GM12865 (cell line): ENCODE results near the gene NLRC4.
"Not testable (repeated sequence)": the region's sequence is repeated elsewhere in the genome, so short reads cannot be mapped to it uniquely, and the experiment has no call there.

Experiments
- DNase-seq: peaks from one replicate; pipeline ENCODE4 v3.0.0; 2010; ENCODE audit warnings: low read depth
- H3K4me3 ChIP-seq: 2 replicates; pipeline ENCODE4 v1.5.1; 2011; ENCODE audit warnings: mild to moderate bottlenecking, low read depth, low read length, control low read depth
- TF ChIP-seq, protein P1 (sequence below): IDR thresholded peaks from 2 replicates; pipeline ENCODE4 v1.5.1; 2011; ENCODE audit warnings: low read length, control low read depth, low read depth, inconsistent platforms; ENCODE audit not compliant: insufficient read depth; ENCODE audit errors: missing control alignments

NLRC4 gene

DNA sequence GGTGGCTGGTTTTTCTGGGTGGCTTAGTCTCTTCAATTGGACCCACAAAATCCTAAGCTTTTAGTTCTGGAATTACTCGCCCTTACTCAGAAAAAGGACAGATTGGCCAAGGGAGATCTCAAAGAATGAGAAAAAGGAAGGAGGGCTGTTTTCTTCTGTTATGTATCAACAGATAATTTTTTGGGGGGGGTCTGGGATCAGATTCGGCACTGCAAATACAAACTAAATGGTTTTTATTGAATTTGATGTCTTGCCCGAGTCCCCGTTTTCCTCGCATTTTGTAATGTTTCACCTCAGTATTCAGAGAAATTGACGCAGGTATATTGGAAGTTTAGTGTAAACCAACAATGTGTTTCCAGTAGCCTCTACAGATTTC is 13.8 kb upstream of the NLRC4 start:
- H3K4me3 ChIP-seq: peak overlapping the region; percentile 90
- TF ChIP-seq, protein P1, sequence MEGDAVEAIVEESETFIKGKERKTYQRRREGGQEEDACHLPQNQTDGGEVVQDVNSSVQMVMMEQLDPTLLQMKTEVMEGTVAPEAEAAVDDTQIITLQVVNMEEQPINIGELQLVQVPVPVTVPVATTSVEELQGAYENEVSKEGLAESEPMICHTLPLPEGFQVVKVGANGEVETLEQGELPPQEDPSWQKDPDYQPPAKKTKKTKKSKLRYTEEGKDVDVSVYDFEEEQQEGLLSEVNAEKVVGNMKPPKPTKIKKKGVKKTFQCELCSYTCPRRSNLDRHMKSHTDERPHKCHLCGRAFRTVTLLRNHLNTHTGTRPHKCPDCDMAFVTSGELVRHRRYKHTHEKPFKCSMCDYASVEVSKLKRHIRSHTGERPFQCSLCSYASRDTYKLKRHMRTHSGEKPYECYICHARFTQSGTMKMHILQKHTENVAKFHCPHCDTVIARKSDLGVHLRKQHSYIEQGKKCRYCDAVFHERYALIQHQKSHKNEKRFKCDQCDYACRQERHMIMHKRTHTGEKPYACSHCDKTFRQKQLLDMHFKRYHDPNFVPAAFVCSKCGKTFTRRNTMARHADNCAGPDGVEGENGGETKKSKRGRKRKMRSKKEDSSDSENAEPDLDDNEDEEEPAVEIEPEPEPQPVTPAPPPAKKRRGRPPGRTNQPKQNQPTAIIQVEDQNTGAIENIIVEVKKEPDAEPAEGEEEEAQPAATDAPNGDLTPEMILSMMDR: no peak
- DNase-seq: no peak

DNA sequence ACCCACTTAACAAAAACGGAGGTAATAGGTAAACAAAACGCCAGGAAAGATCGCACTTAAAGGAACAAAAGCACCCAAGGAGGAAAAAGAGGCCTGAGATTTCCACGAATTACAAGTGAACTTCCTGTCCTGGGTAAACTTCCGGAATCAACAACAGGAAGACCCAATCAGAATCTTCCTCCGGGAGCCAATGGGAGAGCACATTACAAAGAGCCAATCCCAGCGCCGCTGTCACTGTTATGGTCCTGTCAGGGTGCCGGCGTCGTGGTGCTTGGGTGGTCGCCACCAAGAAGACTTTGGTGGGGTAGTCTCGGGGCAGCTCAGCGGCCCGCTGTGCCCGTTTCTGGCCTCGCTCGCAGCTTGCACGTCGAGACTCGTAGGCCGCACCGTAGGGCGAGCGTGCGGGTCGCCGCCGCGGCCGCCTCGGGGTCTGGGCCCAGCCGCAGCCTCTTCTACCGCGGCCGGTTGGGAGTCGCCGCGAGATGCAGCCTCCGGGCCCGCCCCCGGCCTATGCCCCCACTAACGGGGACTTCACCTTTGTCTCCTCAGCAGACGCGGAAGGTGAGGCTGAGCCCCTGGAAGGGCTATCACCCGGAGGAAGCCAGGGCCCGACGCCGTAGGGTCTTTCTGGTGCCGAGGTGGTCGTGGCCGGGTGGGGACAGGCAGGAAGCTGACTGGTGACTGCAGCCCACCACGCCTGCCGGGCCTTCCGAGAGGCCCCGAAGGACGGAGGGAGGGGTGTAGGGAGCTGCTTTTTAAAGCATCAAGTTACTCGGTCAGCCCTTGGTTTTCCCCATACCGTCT is 13.2 kb upstream of the NLRC4 start, which contains the start of gene YIPF4:
TSS of gene YIPF4 (plus strand) at position 231 of the 804 bp plus-strand sequence. CDS start at position 483, 252 bp downstream.
- peak; percentile 94 for DNase-seq
- H3K4me3 ChIP-seq: peak within 1 kb of the TSS; percentile 90
- TF ChIP-seq, protein P1: no peak

DNA sequence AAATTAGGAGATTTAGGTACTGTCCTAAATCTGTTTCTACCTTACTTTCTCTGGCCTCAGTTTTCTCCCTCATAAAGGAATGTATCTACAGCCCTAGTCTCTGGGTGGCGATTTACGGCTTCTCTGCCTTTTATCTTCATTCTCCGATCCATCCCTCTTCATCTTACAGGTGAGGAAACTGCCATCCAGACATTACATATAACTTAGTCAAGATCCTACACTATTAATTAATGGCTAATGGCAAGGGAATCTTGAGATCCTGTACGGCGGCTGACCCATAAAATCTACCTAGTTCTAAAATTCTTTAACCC is 12.6 kb upstream of the NLRC4 start:
- peak overlapping the region; percentile 90 for H3K4me3 ChIP-seq
- TF ChIP-seq, protein P1: no peak
- no peak for DNase-seq

DNA sequence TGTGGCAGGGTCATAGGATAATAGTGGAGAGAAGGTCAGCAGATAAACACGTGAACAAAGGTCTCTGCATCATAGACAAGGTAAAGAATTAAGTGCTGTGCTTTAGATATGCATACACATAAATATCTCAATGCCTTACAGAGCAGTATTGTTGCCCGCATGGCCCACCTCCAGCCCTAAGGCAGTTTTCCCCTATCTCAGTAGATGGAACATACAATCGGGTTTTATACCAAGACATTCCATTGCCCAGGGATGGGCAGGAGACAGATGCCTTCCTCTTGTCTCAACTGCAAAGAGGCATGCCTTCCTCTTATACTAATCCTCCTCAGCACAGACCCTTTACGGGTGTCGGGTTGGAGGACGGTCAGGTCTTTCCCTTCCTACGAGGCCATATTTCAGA is 11.1 kb upstream of the NLRC4 start:
- not testable (repeated sequence) for H3K4me3 ChIP-seq

DNA sequence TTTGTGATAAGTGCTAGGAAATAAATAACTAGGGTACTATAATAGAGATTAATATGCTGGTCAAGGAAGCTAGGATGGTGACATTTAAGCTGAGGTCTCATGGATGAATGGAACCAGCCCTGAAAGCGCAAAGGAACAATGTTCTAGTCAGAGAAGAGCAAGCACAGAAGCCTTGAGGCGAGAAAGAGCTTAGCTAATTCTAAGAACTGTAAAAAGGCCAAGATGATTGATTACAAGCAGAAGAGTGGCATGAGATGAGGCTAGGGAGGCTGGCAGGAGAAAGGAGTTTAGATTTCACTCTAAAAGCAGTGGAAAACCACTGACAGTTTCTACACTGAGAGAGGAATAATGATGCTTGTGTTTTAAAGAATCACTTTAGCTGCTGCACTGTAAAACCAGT is 9.6 kb upstream of the NLRC4 start:
- TF ChIP-seq, protein P1: no peak
- no peak for DNase-seq

More for the DNA sequence above, 11.1 kb upstream of the NLRC4 start:
- not testable (repeated sequence) for DNase-seq

DNA sequence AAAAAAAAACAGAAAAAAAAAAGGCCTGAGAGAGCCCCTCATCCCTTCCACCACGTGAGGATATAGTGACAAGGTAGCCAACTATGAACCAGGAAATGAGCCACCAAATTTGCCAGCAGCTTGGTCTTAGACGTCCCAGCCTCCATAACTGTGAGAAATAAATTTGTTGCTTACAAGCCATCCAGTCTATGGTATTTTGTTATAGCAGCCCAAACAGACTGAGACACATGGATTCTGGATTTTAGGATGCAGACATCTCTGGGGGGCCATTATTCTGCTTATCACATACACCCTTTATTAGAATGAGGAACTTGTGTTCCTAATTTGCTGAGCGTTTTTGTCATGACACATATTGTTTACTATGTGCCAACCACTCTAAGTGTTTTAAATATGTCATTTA is 7.6 kb upstream of the NLRC4 start:
- TF ChIP-seq, protein P1: no peak

More for the DNA sequence above, 9.6 kb upstream of the NLRC4 start:
- no peak overlapping the region for H3K4me3 ChIP-seq

DNA sequence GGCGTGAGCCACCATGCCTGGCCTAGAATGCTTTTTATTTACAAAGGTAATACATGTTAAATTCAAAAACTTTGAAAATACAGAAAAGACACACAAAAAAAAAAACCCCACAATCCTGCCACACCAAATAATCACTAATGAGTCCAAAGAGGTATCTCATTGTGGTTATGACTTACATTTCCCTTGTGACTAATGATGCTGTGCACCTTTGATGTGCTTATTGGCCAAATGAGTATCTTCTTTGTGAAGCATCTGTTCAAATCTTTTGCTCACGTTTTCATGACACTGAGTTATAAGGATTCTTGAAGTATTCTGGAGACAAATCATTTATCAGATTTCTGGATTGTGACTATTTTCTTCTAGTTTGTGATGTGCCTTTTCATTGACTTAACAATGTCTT is 6.4 kb upstream of the NLRC4 start:
- no peak for DNase-seq
- H3K4me3 ChIP-seq: no peak overlapping the region
- TF ChIP-seq, protein P1: no peak

More for the DNA sequence above, 7.6 kb upstream of the NLRC4 start:
- H3K4me3 ChIP-seq: no peak overlapping the region
- no peak for DNase-seq
